Measurements from ENCODE around the gene TMEM178B.

DNA sequence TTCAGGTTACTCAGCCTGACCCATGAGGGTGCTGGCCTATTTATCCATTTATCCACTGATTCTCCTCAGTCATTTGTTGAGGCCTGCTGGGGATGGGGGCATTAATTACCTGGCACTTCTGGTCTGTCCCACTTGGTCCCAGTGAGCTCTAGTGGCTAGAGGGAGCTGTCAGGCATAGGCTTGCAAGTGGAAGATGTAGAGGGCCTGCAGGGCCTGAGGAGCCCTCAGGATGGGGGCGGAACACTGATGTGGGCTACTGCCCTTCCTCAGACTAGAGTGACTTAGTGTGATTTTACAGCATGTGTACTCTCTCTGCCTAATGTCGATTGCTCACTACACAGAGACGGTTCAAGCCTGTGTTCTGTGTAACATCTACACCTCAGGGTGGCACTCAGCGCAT, 45.3 kb downstream of the TMEM178B start:
- TF ChIP-seq CTCF (IDR thresholded peaks at IDR 0.05) = no peak
- no peak for TF ChIP-seq POLR2A (IDR thresholded peaks at IDR 0.05)

Data from lower leg skin (tissue), 3 donors.